Measurements from ENCODE around the gene RBM11. TPM values are rescaled to one million over a fixed set of nuclear protein-coding genes. Genes with fewer than 3 reads are reported as not detected.

Gene RBM11
- total RNA-seq, 120 experiments from 2014 or later = 5.2 to 27.6 (median 13.7) TPM

Other genes with a start within 250 kb of the RBM11 start
- not detected for gene LIPI, start 5.2 kb upstream of the RBM11 start, total RNA-seq
- gene HSPA13, start 167.0 kb downstream of the RBM11 start, total RNA-seq = 10 to 100 TPM; 27.8 to 86.2 (median 52.1) TPM

All from dorsolateral prefrontal cortex (tissue), 118 donors.